HG03469 (cell line): Measurements from ENCODE around the gene DLG1.

Experiments used
- ATAC-seq: cut with Tn5 transposase; IDR thresholded peaks from one replicate; pipeline ENCODE4 v1.9.1; 2021; ENCODE audit warnings: mild to moderate bottlenecking, moderate library complexity, moderate number of reproducible peaks; ENCODE audit not compliant: unreplicated experiment

DLG1 gene

GRCh38 chr3:197253238-197253947, 45.0 kb downstream of the DLG1 start:
- ATAC-seq, result no peak

- ATAC-seq, result no peak
Observed at GRCh38 chr3:197249542-197249941, 48.9 kb downstream of the DLG1 start.

- ATAC-seq, result no peak
Observed at GRCh38 chr3:197248341-197248740, 50.1 kb downstream of the DLG1 start.

GRCh38 chr3:197244751-197245150, 53.7 kb downstream of the DLG1 start:
- no peak for ATAC-seq

- no peak for ATAC-seq
Observed at GRCh38 chr3:197242784-197243432, 55.5 kb downstream of the DLG1 start.

- ATAC-seq, result no peak
Observed at GRCh38 chr3:197241173-197241572, 57.2 kb downstream of the DLG1 start.

GRCh38 chr3:197239857-197240256, 58.6 kb downstream of the DLG1 start:
- ATAC-seq, result no peak

- no peak for ATAC-seq
Observed at GRCh38 chr3:197238842-197239241, 59.6 kb downstream of the DLG1 start.

GRCh38 chr3:197237897-197238296, 60.5 kb downstream of the DLG1 start:
- ATAC-seq, result no peak

GRCh38 chr3:197236362-197236761, 62.0 kb downstream of the DLG1 start:
- ATAC-seq, result no peak

- no peak for ATAC-seq
Observed at GRCh38 chr3:197234947-197235914, 63.2 kb downstream of the DLG1 start.

- no peak for ATAC-seq
Observed at GRCh38 chr3:197231321-197231720, 67.1 kb downstream of the DLG1 start.

GRCh38 chr3:197229836-197230235, 68.6 kb downstream of the DLG1 start:
- ATAC-seq, result no peak

GRCh38 chr3:197229178-197229577, 69.2 kb downstream of the DLG1 start:
- ATAC-seq, result no peak

GRCh38 chr3:197227780-197228574, 70.4 kb downstream of the DLG1 start:
- ATAC-seq, result no peak

GRCh38 chr3:197226179-197226578, 72.2 kb downstream of the DLG1 start:
- no peak for ATAC-seq

GRCh38 chr3:197225579-197225978, 72.8 kb downstream of the DLG1 start:
- ATAC-seq, result no peak

GRCh38 chr3:197224034-197224444, 74.4 kb downstream of the DLG1 start:
- ATAC-seq, result no peak

GRCh38 chr3:197222937-197223370, 75.5 kb downstream of the DLG1 start:
- no peak for ATAC-seq

- no peak for ATAC-seq
Observed at GRCh38 chr3:197219619-197220018, 78.8 kb downstream of the DLG1 start.

GRCh38 chr3:197218210-197218609, 80.2 kb downstream of the DLG1 start:
- ATAC-seq, result no peak
